GM12891 (cell line): ENCODE results near the gene KAZN.

Experiments used
- DNase-seq: peaks from one replicate; pipeline ENCODE4 v3.0.0; 2011; ENCODE audit warnings: low spot score; ENCODE audit not compliant: insufficient read length
- FAIRE-seq: peaks from 2 replicates; lab custom pipeline; 2011; peaks lifted over from hg19 to GRCh38; lab: Jason Lieb, UNC
- PAX5 ChIP-seq: IDR thresholded peaks from 2 replicates; pipeline ENCODE4 v1.6.1; 2011; ENCODE audit warnings: low read length, moderate library complexity, mild to moderate bottlenecking; ENCODE audit not compliant: insufficient read depth, severe bottlenecking
- POLR2A ChIP-seq: IDR thresholded peaks from 2 replicates; pipeline ENCODE4 v1.6.1; 2011; ENCODE audit warnings: low read depth, low read length, control low read depth
- POLR2AphosphoS5 ChIP-seq: IDR thresholded peaks from 2 replicates; pipeline ENCODE4 v1.6.1; 2011; ENCODE audit warnings: low read depth, low read length, control low read depth
- POU2F2 ChIP-seq: IDR thresholded peaks from 2 replicates; pipeline ENCODE4 v1.6.1; 2011; ENCODE audit warnings: low read depth, mild to moderate bottlenecking, control low read depth, low read length, moderate library complexity
- SPI1 ChIP-seq: IDR thresholded peaks from 2 replicates; pipeline ENCODE4 v1.6.1; 2011; ENCODE audit warnings: low read depth, low read length, control low read depth
- TAF1 ChIP-seq: IDR thresholded peaks from 2 replicates; pipeline ENCODE4 v1.6.1; 2011; ENCODE audit warnings: low read depth, low read length, control low read depth

KAZN gene

GRCh38 chr1:14583788-14584187, 14.7 kb upstream of the KAZN start:
- TF ChIP-seq TAF1 (no peak), PAX5 (no peak), POU2F2 (no peak), SPI1 (no peak), POLR2A (no peak)
- DNase-seq (no peak), FAIRE-seq (no peak)

GRCh38 chr1:14585728-14586127, 12.8 kb upstream of the KAZN start:
- FAIRE-seq (no peak), DNase-seq (no peak)
- TF ChIP-seq PAX5, result no peak
- TF ChIP-seq POLR2AphosphoS5, result no peak
- no peak for TF ChIP-seq SPI1
- TF ChIP-seq POU2F2, result no peak
- no peak for TF ChIP-seq POLR2A
- no peak for TF ChIP-seq TAF1

- no peak for FAIRE-seq
- TF ChIP-seq POU2F2 (no peak), PAX5 (no peak), TAF1 (no peak), POLR2AphosphoS5 (no peak), POLR2A (no peak), SPI1 (no peak)
- DNase-seq, result no peak
These were observed 7.9 kb upstream of the KAZN start for GRCh38 chr1:14590411-14591180.

GRCh38 chr1:14591600-14591999, 6.9 kb upstream of the KAZN start:
- FAIRE-seq, result no peak
- TF ChIP-seq POLR2A (no peak), POU2F2 (no peak), PAX5 (no peak), SPI1 (no peak), POLR2AphosphoS5 (no peak), TAF1 (no peak)
- no peak for DNase-seq

- DNase-seq (no peak), FAIRE-seq (no peak)
- TF ChIP-seq POU2F2 (no peak), POLR2A (no peak), TAF1 (no peak), PAX5 (no peak), POLR2AphosphoS5 (no peak), SPI1 (no peak)
These were observed 6.4 kb upstream of the KAZN start for GRCh38 chr1:14592004-14592631.

- no peak for FAIRE-seq
- no peak for DNase-seq
- TF ChIP-seq POLR2AphosphoS5, result no peak
- no peak for TF ChIP-seq POU2F2
- no peak for TF ChIP-seq TAF1
- TF ChIP-seq POLR2A, result no peak
- TF ChIP-seq SPI1, result no peak
- no peak for TF ChIP-seq PAX5
These were observed 5.2 kb upstream of the KAZN start for GRCh38 chr1:14593302-14593701.

GRCh38 chr1:14594045-14594444, 4.4 kb upstream of the KAZN start:
- TF ChIP-seq POU2F2 (no peak), PAX5 (no peak), TAF1 (no peak), SPI1 (no peak)
- no peak for FAIRE-seq
- DNase-seq, result no peak

GRCh38 chr1:14596591-14596990, 1.9 kb upstream of the KAZN start:
- DNase-seq, result no peak
- FAIRE-seq, result no peak
- TF ChIP-seq PAX5, result no peak
- TF ChIP-seq POLR2A, result no peak
- TF ChIP-seq POU2F2, result no peak
- no peak for TF ChIP-seq SPI1
- no peak for TF ChIP-seq TAF1
- TF ChIP-seq POLR2AphosphoS5, result no peak

GRCh38 chr1:14597343-14598006, 1.0 kb upstream of the KAZN start:
- DNase-seq (no peak), FAIRE-seq (no peak)
- no peak for TF ChIP-seq POU2F2
